Measurements from ENCODE around the gene AIG1. TPM values are rescaled to one million over a fixed set of nuclear protein-coding genes. Genes with fewer than 3 reads are reported as not detected.

AIG1 gene
- total RNA-seq, 1 donor from 2014 or later, result 31.3 TPM

DNA sequence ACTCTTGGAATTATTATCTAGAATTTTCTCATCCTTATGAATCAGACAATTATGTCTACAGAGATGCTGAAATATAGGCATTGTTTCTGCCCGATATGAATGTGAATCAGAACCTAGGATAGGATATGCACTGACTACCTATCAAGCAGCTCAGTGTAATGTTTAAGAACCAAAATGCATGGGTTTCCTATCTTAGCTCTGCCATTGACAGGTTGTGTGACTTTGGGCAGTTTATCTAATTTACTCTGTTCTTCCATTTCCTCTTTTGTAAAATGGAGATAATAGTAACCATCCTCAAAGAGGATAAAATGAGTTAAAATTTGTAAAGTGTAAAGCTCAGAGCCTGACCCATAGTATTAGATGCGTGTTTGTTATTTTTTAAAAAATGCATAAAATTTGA is 10.2 kb upstream of the AIG1 start:
- Mint-ChIP-seq H3K36me3 (no peaks in the 10 kb centered on the region), H3K4me3 (no peak overlapping the region), H3K27ac (no peak overlapping the region), H3K9me3 (peaks cover 15% of the 10 kb centered on the region), H3K4me1 (no peaks in the 10 kb centered on the region), H3K27me3 (ENCODE audit: low read depth) (no peaks in the 10 kb centered on the region)
- TF ChIP-seq, protein P1, sequence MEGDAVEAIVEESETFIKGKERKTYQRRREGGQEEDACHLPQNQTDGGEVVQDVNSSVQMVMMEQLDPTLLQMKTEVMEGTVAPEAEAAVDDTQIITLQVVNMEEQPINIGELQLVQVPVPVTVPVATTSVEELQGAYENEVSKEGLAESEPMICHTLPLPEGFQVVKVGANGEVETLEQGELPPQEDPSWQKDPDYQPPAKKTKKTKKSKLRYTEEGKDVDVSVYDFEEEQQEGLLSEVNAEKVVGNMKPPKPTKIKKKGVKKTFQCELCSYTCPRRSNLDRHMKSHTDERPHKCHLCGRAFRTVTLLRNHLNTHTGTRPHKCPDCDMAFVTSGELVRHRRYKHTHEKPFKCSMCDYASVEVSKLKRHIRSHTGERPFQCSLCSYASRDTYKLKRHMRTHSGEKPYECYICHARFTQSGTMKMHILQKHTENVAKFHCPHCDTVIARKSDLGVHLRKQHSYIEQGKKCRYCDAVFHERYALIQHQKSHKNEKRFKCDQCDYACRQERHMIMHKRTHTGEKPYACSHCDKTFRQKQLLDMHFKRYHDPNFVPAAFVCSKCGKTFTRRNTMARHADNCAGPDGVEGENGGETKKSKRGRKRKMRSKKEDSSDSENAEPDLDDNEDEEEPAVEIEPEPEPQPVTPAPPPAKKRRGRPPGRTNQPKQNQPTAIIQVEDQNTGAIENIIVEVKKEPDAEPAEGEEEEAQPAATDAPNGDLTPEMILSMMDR (IDR thresholded peaks at IDR 0.05; ENCODE audit: unreplicated experiment), result no peak
- no peak for DNase-seq (ENCODE audit: low spot score in 2 of 2, unreplicated experiment in 2 of 2)

DNA sequence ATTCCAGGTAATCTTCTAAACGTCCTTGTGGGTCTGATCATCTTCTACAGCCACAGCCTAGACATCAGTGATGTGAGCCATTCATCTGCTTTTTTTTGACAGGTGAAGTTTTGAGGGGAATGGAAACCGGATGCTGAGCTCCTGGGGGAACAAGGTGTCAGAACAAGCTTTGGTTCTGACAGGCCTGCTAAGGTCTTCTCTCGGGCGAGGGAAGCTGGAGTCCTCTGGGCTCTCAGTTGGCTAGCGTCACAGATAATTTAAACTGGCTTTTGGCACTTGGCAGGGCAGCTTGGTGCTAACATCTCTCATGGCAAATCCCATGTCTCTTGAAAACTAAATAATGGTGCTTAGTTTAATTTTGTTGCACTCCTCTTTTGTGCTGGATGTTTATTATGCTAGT is 8.4 kb upstream of the AIG1 start:
- Mint-ChIP-seq H3K4me1 (no peaks in the 10 kb centered on the region), H3K27ac (no peak overlapping the region), H3K4me3 (no peak overlapping the region), H3K27me3 (ENCODE audit: low read depth) (no peaks in the 10 kb centered on the region), H3K9me3 (peaks cover 14% of the 10 kb centered on the region), H3K36me3 (no peaks in the 10 kb centered on the region)
- no peak for DNase-seq (ENCODE audit: low spot score in 2 of 2, unreplicated experiment in 2 of 2)
- TF ChIP-seq, protein P1 (IDR thresholded peaks at IDR 0.05; ENCODE audit: unreplicated experiment), result no peak

DNA sequence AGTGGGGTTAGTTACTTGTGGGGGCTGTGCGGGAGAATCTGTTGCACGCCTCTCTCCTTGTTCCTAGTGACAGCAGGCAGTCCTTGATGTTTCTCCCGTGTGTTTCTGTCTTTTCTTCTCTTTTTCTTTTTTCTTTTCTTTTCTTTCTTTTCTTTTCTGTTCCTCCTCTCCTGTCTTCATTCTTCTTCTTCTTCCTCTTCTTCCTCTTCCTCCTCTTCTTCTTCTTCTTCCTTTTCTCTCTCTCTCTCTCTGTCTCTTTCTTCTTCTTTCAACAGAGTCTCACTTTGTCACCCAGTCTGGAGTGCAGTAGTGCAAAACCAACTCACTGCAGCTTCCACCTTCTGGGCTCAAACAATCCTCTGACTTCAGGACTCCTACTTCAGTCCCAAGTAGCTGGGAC is 6.8 kb upstream of the AIG1 start:
- TF ChIP-seq, protein P1 (IDR thresholded peaks at IDR 0.05; ENCODE audit: unreplicated experiment), result no peak
- no peak overlapping the region for H3K4me3 Mint-ChIP-seq
- H3K27me3 Mint-ChIP-seq (ENCODE audit: low read depth), result no peaks in the 10 kb centered on the region
- no peaks in the 10 kb centered on the region for H3K36me3 Mint-ChIP-seq
- no peaks in the 10 kb centered on the region for H3K9me3 Mint-ChIP-seq
- H3K4me1 Mint-ChIP-seq, result peaks cover 3% of the 10 kb centered on the region
- no peak overlapping the region for H3K27ac Mint-ChIP-seq
- DNase-seq (ENCODE audit: low spot score in 2 of 2, unreplicated experiment in 2 of 2), result no peak

DNA sequence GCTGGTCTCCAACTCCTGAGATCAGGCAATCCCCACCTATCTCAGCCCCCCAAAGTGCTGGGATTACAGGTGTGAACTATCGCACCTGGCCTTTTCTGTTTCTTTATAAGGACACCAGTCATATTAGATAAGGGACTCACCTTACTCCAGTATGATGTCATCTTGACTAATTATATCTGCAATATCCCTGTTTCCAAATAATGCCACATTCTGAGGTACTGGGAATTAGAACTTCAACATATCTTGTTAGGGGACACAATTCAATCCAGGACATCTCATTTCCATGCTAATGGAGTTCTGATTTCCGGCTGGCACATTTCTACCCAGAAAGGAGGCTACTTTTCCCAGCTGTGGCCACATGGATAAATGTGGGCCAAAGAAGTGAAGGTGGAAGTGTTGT is 6.4 kb upstream of the AIG1 start:
- TF ChIP-seq, protein P1 (IDR thresholded peaks at IDR 0.05; ENCODE audit: unreplicated experiment), result no peak
- no peaks in the 10 kb centered on the region for H3K27me3 Mint-ChIP-seq (ENCODE audit: low read depth)

DNA sequence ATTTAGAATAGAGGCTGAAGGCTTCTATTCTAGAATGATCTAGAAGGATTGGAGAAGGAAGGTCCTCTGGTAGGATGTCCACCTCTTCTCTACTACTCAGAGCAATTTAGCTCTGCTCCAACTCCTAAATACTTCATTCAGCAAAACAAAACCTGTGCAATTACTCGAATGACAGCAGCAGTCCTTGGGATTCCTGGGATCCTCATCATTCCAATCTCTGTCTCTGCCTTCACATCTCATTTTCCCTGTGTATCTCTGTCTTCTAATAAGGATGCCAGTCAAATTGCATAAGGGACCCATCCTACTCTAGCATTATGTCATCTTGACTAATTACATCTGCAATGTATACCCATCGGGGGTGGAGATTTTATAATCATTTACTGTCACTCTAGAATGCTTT is 5.5 kb upstream of the AIG1 start:
- TF ChIP-seq, protein P1 (IDR thresholded peaks at IDR 0.05; ENCODE audit: unreplicated experiment), result no peak
- Mint-ChIP-seq H3K27ac (no peak overlapping the region), H3K9me3 (no peaks in the 10 kb centered on the region), H3K36me3 (no peaks in the 10 kb centered on the region), H3K27me3 (ENCODE audit: low read depth) (no peaks in the 10 kb centered on the region), H3K4me3 (no peak overlapping the region), H3K4me1 (peaks cover 15% of the 10 kb centered on the region)
- no peak for DNase-seq (ENCODE audit: low spot score in 2 of 2, unreplicated experiment in 2 of 2)

More for the DNA sequence above, 6.4 kb upstream of the AIG1 start:
- H3K4me3 Mint-ChIP-seq, result no peak overlapping the region
- no peaks in the 10 kb centered on the region for H3K36me3 Mint-ChIP-seq
- no peak for DNase-seq (ENCODE audit: low spot score in 2 of 2, unreplicated experiment in 2 of 2)
- H3K27ac Mint-ChIP-seq, result no peak overlapping the region
- peaks cover 7% of the 10 kb centered on the region for H3K4me1 Mint-ChIP-seq
- H3K9me3 Mint-ChIP-seq, result no peaks in the 10 kb centered on the region

DNA sequence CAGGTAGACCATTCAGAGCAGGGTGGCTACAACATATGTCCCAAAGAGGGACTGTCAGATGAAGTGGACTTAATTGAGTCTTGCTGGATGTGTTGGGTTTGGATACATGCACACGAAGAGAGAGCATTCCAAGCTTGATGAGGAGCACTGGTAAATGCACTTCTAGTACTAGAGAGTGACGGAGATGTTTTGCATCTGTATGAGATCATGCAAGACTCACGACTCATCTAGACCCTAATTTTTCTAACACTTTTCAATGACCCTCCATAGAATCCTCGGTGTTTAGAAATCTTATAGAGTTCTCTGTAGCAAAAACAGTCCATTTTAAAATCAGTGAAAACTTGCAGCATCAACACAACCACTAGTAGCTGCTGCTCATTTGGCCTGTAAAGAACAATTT is 4.8 kb upstream of the AIG1 start:
- no peak overlapping the region for H3K27ac Mint-ChIP-seq
- H3K9me3 Mint-ChIP-seq, result no peaks in the 10 kb centered on the region
- H3K4me3 Mint-ChIP-seq, result no peak overlapping the region
- DNase-seq (ENCODE audit: low spot score in 2 of 2, unreplicated experiment in 2 of 2), result no peak
- TF ChIP-seq, protein P1 (IDR thresholded peaks at IDR 0.05; ENCODE audit: unreplicated experiment), result no peak
- H3K27me3 Mint-ChIP-seq (ENCODE audit: low read depth), result no peaks in the 10 kb centered on the region
- H3K4me1 Mint-ChIP-seq, result peaks cover 16% of the 10 kb centered on the region
- H3K36me3 Mint-ChIP-seq, result no peaks in the 10 kb centered on the region
